GM21619 (cell line): ENCODE measurements around the gene UBAP2L.

Experiments used
- ATAC-seq: cut with Tn5 transposase; IDR thresholded peaks from one replicate; pipeline ENCODE4 v1.9.1; 2021; ENCODE audit not compliant: unreplicated experiment

UBAP2L gene

GRCh38 chr1:154220071-154220969 is at the start of gene UBAP2L:
UBAP2L (plus strand) TSS chr1:154220955; CDS start chr1:154225124, 4,169 bp downstream.
- ATAC-seq = peak; percentile 86

- no peak for ATAC-seq
Observed at GRCh38 chr1:154171223-154171583, 49.6 kb upstream of the UBAP2L start.

- no peak for ATAC-seq
Observed at GRCh38 chr1:154171880-154172279, 48.9 kb upstream of the UBAP2L start.

GRCh38 chr1:154174654-154175053 is 46.1 kb upstream of the UBAP2L start:
- no peak for ATAC-seq

- no peak for ATAC-seq
Observed at GRCh38 chr1:154176337-154176736, 44.4 kb upstream of the UBAP2L start.

GRCh38 chr1:154178013-154178412 is 42.7 kb upstream of the UBAP2L start:
- no peak for ATAC-seq

GRCh38 chr1:154178911-154179811 is 41.6 kb upstream of the UBAP2L start:
- no peak for ATAC-seq

- no peak for ATAC-seq
Observed at GRCh38 chr1:154179946-154180687, 40.6 kb upstream of the UBAP2L start.

- ATAC-seq = no peak
Observed at GRCh38 chr1:154181944-154182343, 38.8 kb upstream of the UBAP2L start.

GRCh38 chr1:154182344-154183045 is 38.3 kb upstream of the UBAP2L start:
- ATAC-seq = peak; percentile 45

- ATAC-seq = peak; percentile 66
Observed at GRCh38 chr1:154183046-154183915, 37.5 kb upstream of the UBAP2L start.

GRCh38 chr1:154186177-154186576 is 34.6 kb upstream of the UBAP2L start:
- no peak for ATAC-seq

GRCh38 chr1:154186852-154187501 is 33.8 kb upstream of the UBAP2L start:
- no peak for ATAC-seq

- ATAC-seq = no peak
Observed at GRCh38 chr1:154190550-154190949, 30.2 kb upstream of the UBAP2L start.

GRCh38 chr1:154191990-154192461 is 28.7 kb upstream of the UBAP2L start, which contains the start of gene TPM3:
TPM3 (minus strand) TSS chr1:154192100; CDS start chr1:154192018, 82 bp downstream.
- ATAC-seq = no peak

- ATAC-seq = no peak
Observed at GRCh38 chr1:154192476-154192875, 28.3 kb upstream of the UBAP2L start.

GRCh38 chr1:154193821-154194220 is 26.9 kb upstream of the UBAP2L start:
- ATAC-seq = no peak

GRCh38 chr1:154198756-154199562 is 21.8 kb upstream of the UBAP2L start:
- no peak for ATAC-seq
